Endothelial cell of umbilical vein (primary cell): ENCODE data around the gene BIRC2. TPM values are rescaled to one million over a fixed set of nuclear protein-coding genes. Genes with fewer than 3 reads are reported as not detected.

ENCODE experiments used
- BruUV-seq: library from RNA; stranded (reverse); fragments of 400-500 nt; replicated peaks from 2 replicates; lab custom pipeline; 2021; lab: Mats Ljungman, UMichigan
- CTCF ChIA-PET: fragments of 300-600, 350-600 bp; sonication (Branson Sonifier 250); formaldehyde crosslinking; loops from one replicate; lab custom pipeline; 2021; ENCODE audit warnings: antibody characterized with exemption, inconsistent platforms; lab: Charles Lee
- POLR2A ChIA-PET: fragments of 300-600, 350-600 bp; sonication (Branson Sonifier 250); formaldehyde crosslinking; loops from one replicate; lab custom pipeline; 2021; ENCODE audit warnings: antibody characterized with exemption, inconsistent platforms; lab: Charles Lee
- DNase-seq: peaks from one replicate; pipeline ENCODE4 v3.0.0-alpha.2; 2011; ENCODE audit warnings: low read depth, low spot score
- FAIRE-seq: peaks from 2 replicates; lab custom pipeline; 2011; peaks lifted over from hg19 to GRCh38; lab: Jason Lieb, UNC
- H2AFZ ChIP-seq: 2 replicates; pipeline ENCODE4 v1.6.0; 2012; ENCODE audit warnings: low read depth, low read length, control low read depth, inconsistent platforms
- H3K27ac ChIP-seq: 2 replicates; pipeline ENCODE4 v1.5.1; 2011; ENCODE audit warnings: low read depth, mild to moderate bottlenecking, control low read depth, low read length, moderate library complexity; ENCODE audit not compliant: insufficient read depth
- H3K27me3 ChIP-seq, 2 experiments: 2 replicates each; pipeline versions ENCODE4 v1.6.0 to v1.6.1; 2011; ENCODE audit warnings: low read length in 2 of 2, mixed read lengths in 1 of 2; ENCODE audit not compliant: control insufficient read depth in 2 of 2, insufficient read depth in 2 of 2
- H3K36me3 ChIP-seq, 2 experiments: 2 replicates in 1 of 2; 3 replicates in 1 of 2; pipeline ENCODE4 v1.5.1; 2011; ENCODE audit warnings: low read length in 2 of 2, mild to moderate bottlenecking in 1 of 2, moderate library complexity in 1 of 2; ENCODE audit not compliant: control insufficient read depth in 2 of 2, insufficient read depth in 2 of 2; ENCODE audit errors: extremely low read depth in 1 of 2
- H3K4me1 ChIP-seq: 3 replicates; pipeline ENCODE4 v1.5.1; 2011; ENCODE audit warnings: mild to moderate bottlenecking, low read length; ENCODE audit not compliant: control insufficient read depth, insufficient read depth; ENCODE audit errors: extremely low read depth
- H3K4me2 ChIP-seq: 2 replicates; pipeline ENCODE4 v1.6.1; 2011; ENCODE audit warnings: low read length, control low read depth, mixed read lengths; ENCODE audit not compliant: insufficient read depth
- H3K4me3 ChIP-seq, 3 experiments: fragments of 200-600 bp in 1 of 3; sonication (generic), shearing (Covaris generic) in 1 of 3; replicated peaks in 1 of 3; 2 replicates each; pipeline ENCODE4 v1.5.1; 2011 to 2016; ENCODE audit warnings: control low read depth in 3 of 3, low read length in 3 of 3, mild to moderate bottlenecking in 2 of 3, inconsistent platforms in 1 of 3, low read depth in 1 of 3, moderate library complexity in 1 of 3; ENCODE audit not compliant: insufficient read depth in 1 of 3
- H3K79me2 ChIP-seq: 2 replicates; pipeline ENCODE4 v1.6.0; 2012; ENCODE audit warnings: low read length, inconsistent platforms; ENCODE audit not compliant: control insufficient read depth, insufficient read depth
- H3K9ac ChIP-seq: replicated peaks from 2 replicates; pipeline ENCODE3; 2011; ENCODE audit warnings: low read length, control low read depth; ENCODE audit not compliant: insufficient read depth; ENCODE audit errors: extremely low read depth
- H3K9me1 ChIP-seq: replicated peaks from 3 replicates; pipeline ENCODE4 v1.6.0; 2011; ENCODE audit warnings: mild to moderate bottlenecking, low read length; ENCODE audit not compliant: control insufficient read depth, insufficient read depth; ENCODE audit errors: extremely low read depth
- H3K9me3 ChIP-seq: replicated peaks from 2 replicates; pipeline ENCODE4 v1.5.1; 2012; ENCODE audit warnings: low read length, inconsistent platforms; ENCODE audit not compliant: control insufficient read depth, insufficient read depth
- H4K20me1 ChIP-seq: replicated peaks from 2 replicates; pipeline ENCODE3; 2011; ENCODE audit warnings: mild to moderate bottlenecking, low read length; ENCODE audit not compliant: control insufficient read depth, insufficient read depth; ENCODE audit errors: extremely low read depth
- EZH2 ChIP-seq: IDR thresholded peaks from 2 replicates; pipeline ENCODE4 v1.6.1; 2012; ENCODE audit warnings: borderline replicate concordance, low read depth, mild to moderate bottlenecking, moderate library complexity, low read length, inconsistent platforms; ENCODE audit not compliant: severe bottlenecking
- FOS ChIP-seq: IDR thresholded peaks from 2 replicates; pipeline ENCODE4 v1.6.1; 2011; ENCODE audit warnings: mild to moderate bottlenecking, low read length, moderate library complexity, borderline replicate concordance; ENCODE audit not compliant: insufficient read depth
- GATA2 ChIP-seq: IDR thresholded peaks from 2 replicates; pipeline ENCODE4 v1.7.0; 2011; ENCODE audit warnings: low read depth, mild to moderate bottlenecking, moderate library complexity, mixed read lengths, low read length; ENCODE audit not compliant: insufficient read length, insufficient read depth
- JUN ChIP-seq: IDR thresholded peaks from 2 replicates; pipeline ENCODE4 v1.6.1; 2011; ENCODE audit warnings: borderline replicate concordance, low read depth; ENCODE audit not compliant: insufficient read length, insufficient read depth
- MAX ChIP-seq: IDR thresholded peaks from 2 replicates; pipeline ENCODE4 v1.6.1; 2011; ENCODE audit not compliant: insufficient read depth, insufficient read length
- MYC ChIP-seq: IDR thresholded peaks from one replicate; pipeline ENCODE4 v1.6.1; 2011; ENCODE audit warnings: mild to moderate bottlenecking, low read depth, low read length
- POLR2A ChIP-seq: IDR thresholded peaks from 2 replicates; pipeline ENCODE4 v1.6.1; 2012; ENCODE audit warnings: low read depth, mild to moderate bottlenecking, control low read depth, low read length
- POLR2AphosphoS5 ChIP-seq: IDR thresholded peaks from 2 replicates; pipeline ENCODE4 v1.6.1; 2012; ENCODE audit warnings: low read depth, mild to moderate bottlenecking, control low read depth, low read length, moderate library complexity; ENCODE audit not compliant: insufficient read depth
- dilution Hi-C: fragments of 300-500 bp; cut with MboI; formaldehyde crosslinking; loops from one replicate; pipeline ENCODE4 v1.15.0; 2019; ENCODE audit warnings: low sequenced_read_pairs; ENCODE audit not compliant: extremely low pct_ligation_motif_present
- intact Hi-C: fragments of 100-400 bp; cut with micrococcal nuclease; formaldehyde crosslinking; loops from one replicate; pipeline ENCODE4 v1.10.0; 2022
- polyA plus RNA-seq, 4 experiments: library from polyadenylated mRNA; depleted of rRNA in 3 of 4; stranded (reverse) in 3 of 4; unstranded in 1 of 4; fragments of >200 nt; gene quantifications; 2 replicates each; pipeline versions ENCODE4 v1.2.1 to v1.2.3, GENCODE V29; 2011 to 2012; ENCODE audit warnings: missing spikeins in 1 of 4
- total RNA-seq: library from RNA; stranded (reverse); gene quantifications from 2 replicates; pipeline ENCODE4 v1.2.3, GENCODE V29; 2021
- TF ChIP-seq, protein P1 (sequence below), 2 donors: IDR thresholded peaks; 1 replicate in 1 of 2; 2 replicates in 1 of 2; pipeline ENCODE4 v1.5.1; 2011; ENCODE audit warnings: low read length in 2 of 2, mild to moderate bottlenecking in 2 of 2, moderate library complexity in 2 of 2, control low read depth in 1 of 2, inconsistent platforms in 1 of 2, low read depth in 1 of 2; ENCODE audit not compliant: insufficient read depth in 1 of 2; ENCODE audit errors: extremely low read depth in 1 of 2

The BIRC2 gene
- total and polyA plus RNA-seq, 2 donors (not counting 3 experiments of a cell fraction or from before 2014, with no cell fraction given): 42.8 to 47.3 TPM

DNA sequence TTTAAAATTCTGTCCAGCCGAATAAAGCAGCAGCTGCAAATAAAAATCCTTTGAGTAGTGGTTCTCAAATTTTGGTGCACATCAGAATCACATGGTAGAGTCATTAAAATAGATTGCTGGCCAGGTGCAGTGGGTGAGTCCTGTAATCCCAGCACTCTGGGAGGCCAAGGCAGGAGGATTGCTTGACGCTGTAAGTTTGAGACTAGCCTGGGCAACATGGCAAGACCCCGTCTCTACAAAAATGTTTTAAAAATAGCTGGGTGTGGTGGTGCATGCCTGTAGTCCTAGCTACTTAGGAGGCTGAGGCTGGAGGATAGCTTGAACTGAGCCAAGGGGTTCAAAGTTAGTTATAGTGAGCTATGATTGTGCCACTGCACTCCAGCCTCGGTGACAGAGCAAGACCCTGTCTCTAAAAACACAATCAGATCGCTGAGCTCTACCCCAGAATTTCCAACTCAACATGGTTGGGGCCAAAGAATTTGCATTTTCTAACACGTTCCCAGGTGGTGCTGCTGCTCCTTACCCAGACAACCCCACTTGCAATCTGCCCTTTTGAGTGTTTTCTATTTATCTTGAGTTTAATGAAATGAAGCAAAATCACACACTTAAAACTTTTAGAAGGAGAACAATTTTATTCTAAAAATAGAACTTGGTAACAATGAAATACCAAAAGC, 48.8 kb downstream of the BIRC2 start:
- Histone ChIP-seq H3K9me1 (no peaks in the 10 kb centered on the region), H3K4me2 (no peak overlapping the region), H2AFZ (no peak overlapping the region), H3K79me2 (peaks cover 21% of the 10 kb centered on the region), H3K4me1 (no peaks in the 10 kb centered on the region), H3K27me3 (no peaks in the 10 kb centered on the region), H3K36me3 (peaks cover 17 to 27% of the 10 kb centered on the region in 2 experiments), H3K9ac (no peak overlapping the region), H4K20me1 (no peaks in the 10 kb centered on the region), H3K9me3 (no peaks in the 10 kb centered on the region), H3K4me3 (no peak overlapping the region), H3K27ac (no peak overlapping the region)
- ChIA-PET POLR2A (no interaction called here), CTCF (interaction anchor here (1.0 kb wide), 1 partner anchor 217 kb away, joined by 3 read pairs; no protein-coding TSS in a partner anchor)
- BruUV-seq: no TSS peak
- FAIRE-seq (no peak), DNase-seq (no peak)
- intact Hi-C loops (no loop called here), dilution Hi-C loops (no loop called here)
- TF ChIP-seq POLR2AphosphoS5 (no peak), GATA2 (no peak), MYC (no peak), FOS (no peak), MAX (no peak), JUN (no peak), POLR2A (no peak), EZH2 (no peak)
- TF ChIP-seq, protein P1, sequence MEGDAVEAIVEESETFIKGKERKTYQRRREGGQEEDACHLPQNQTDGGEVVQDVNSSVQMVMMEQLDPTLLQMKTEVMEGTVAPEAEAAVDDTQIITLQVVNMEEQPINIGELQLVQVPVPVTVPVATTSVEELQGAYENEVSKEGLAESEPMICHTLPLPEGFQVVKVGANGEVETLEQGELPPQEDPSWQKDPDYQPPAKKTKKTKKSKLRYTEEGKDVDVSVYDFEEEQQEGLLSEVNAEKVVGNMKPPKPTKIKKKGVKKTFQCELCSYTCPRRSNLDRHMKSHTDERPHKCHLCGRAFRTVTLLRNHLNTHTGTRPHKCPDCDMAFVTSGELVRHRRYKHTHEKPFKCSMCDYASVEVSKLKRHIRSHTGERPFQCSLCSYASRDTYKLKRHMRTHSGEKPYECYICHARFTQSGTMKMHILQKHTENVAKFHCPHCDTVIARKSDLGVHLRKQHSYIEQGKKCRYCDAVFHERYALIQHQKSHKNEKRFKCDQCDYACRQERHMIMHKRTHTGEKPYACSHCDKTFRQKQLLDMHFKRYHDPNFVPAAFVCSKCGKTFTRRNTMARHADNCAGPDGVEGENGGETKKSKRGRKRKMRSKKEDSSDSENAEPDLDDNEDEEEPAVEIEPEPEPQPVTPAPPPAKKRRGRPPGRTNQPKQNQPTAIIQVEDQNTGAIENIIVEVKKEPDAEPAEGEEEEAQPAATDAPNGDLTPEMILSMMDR (IDR thresholded peaks at IDR 0.05; ENCODE audit: extremely low read depth in 1 of 2, insufficient read depth in 1 of 2, low read depth in 1 of 2, low read length in 2 of 2): no peak
